WTC11 (cell line): ENCODE data around the gene KSR1.

Experiments
- ATF3 ChIP-seq: sonication (generic); formaldehyde crosslinking; conservative IDR thresholded peaks from 2 replicates; pipeline ENCODE4 v1.8.1; 2022; ENCODE audit warnings: mild to moderate bottlenecking, missing genetic modification reagents
- CTCF ChIP-seq: fragments of 200-600 bp; IDR thresholded peaks from 2 replicates; pipeline ENCODE4 v1.8.0; 2022; ENCODE audit warnings: antibody characterized with exemption
- FOXP1 ChIP-seq: sonication (generic); formaldehyde crosslinking; IDR thresholded peaks from 2 replicates; pipeline ENCODE4 v1.8.0; 2022; ENCODE audit warnings: missing genetic modification reagents, mild to moderate bottlenecking, moderate library complexity, borderline replicate concordance
- IRF1 ChIP-seq: sonication (generic); formaldehyde crosslinking; IDR thresholded peaks from 2 replicates; pipeline ENCODE4 v1.8.0; 2023; ENCODE audit warnings: missing genetic modification reagents
- IRF2 ChIP-seq: sonication (generic); formaldehyde crosslinking; IDR thresholded peaks from 2 replicates; pipeline ENCODE4 v1.8.0; 2022; ENCODE audit warnings: low read depth, missing genetic modification reagents, borderline replicate concordance
- JUN ChIP-seq: sonication (generic); formaldehyde crosslinking; IDR thresholded peaks from 2 replicates; pipeline ENCODE4 v1.8.0; 2023; ENCODE audit warnings: mild to moderate bottlenecking, missing genetic modification reagents
- MAX ChIP-seq: sonication (generic); formaldehyde crosslinking; IDR thresholded peaks from 2 replicates; pipeline ENCODE4 v1.8.0; 2022; ENCODE audit warnings: mild to moderate bottlenecking, missing genetic modification reagents
- MYBL2 ChIP-seq: sonication (generic); formaldehyde crosslinking; IDR thresholded peaks from 2 replicates; pipeline ENCODE4 v1.8.1; 2023; ENCODE audit warnings: mild to moderate bottlenecking, moderate library complexity, missing genetic modification reagents
- TEAD4 ChIP-seq: sonication (generic); formaldehyde crosslinking; IDR thresholded peaks from 2 replicates; pipeline ENCODE4 v1.8.0; 2022; ENCODE audit warnings: mild to moderate bottlenecking, missing genetic modification reagents
- USF2 ChIP-seq: sonication (generic); formaldehyde crosslinking; IDR thresholded peaks from 2 replicates; pipeline ENCODE4 v1.8.1; 2023; ENCODE audit warnings: mild to moderate bottlenecking, missing genetic modification reagents, moderate library complexity
- ZNF121 ChIP-seq: sonication (generic); formaldehyde crosslinking; IDR thresholded peaks from 2 replicates; pipeline ENCODE4 v1.8.0; 2023; ENCODE audit warnings: missing genetic modification reagents
- ZNF317 ChIP-seq: sonication (generic); formaldehyde crosslinking; IDR thresholded peaks from 2 replicates; pipeline ENCODE4 v1.8.1; 2023; ENCODE audit warnings: low read depth, mild to moderate bottlenecking, moderate library complexity, missing genetic modification reagents, borderline replicate concordance
- ZSCAN18 ChIP-seq: fragments of 250-450 bp; sonication (Bioruptor Pico); IDR thresholded peaks from 2 replicates; pipeline ENCODE4 v2.1.2; 2022; ENCODE audit warnings: mild to moderate bottlenecking, moderate library complexity

GRCh38 chr17:27424941-27425340, 31.3 kb upstream of the KSR1 start:
- no peak for TF ChIP-seq USF2
- TF ChIP-seq ZNF121 (CRISPR knock-in tag), result no peak
- no peak for TF ChIP-seq ATF3 (CRISPR knock-in tag)
- no peak for TF ChIP-seq IRF2 (CRISPR knock-in tag)
- TF ChIP-seq IRF1 (CRISPR knock-in tag), result no peak
- TF ChIP-seq TEAD4 (CRISPR knock-in tag), result no peak
- no peak for TF ChIP-seq FOXP1 (CRISPR knock-in tag)
- TF ChIP-seq MAX (CRISPR knock-in tag), result no peak
- TF ChIP-seq CTCF, result no peak
- TF ChIP-seq ZSCAN18 (CRISPR knock-in tag), result no peak
- no peak for TF ChIP-seq MYBL2 (CRISPR knock-in tag)
- TF ChIP-seq ZNF317 (CRISPR knock-in tag), result no peak
- no peak for TF ChIP-seq JUN (CRISPR knock-in tag)
